Fibroblast of mammary gland (primary cell): ENCODE measurements around the gene PTGES.
"Not testable (repeated sequence)": the region's sequence is repeated elsewhere in the genome, so short reads cannot be mapped to it uniquely, and the experiment has no call there.

ENCODE experiments used
- DNase-seq: peaks from one replicate; pipeline ENCODE4 v3.0.0-alpha.2; 2010; ENCODE audit warnings: low read depth
- H3K4me3 ChIP-seq: 2 replicates; pipeline ENCODE4 v1.5.1; 2011; ENCODE audit warnings: low read depth, mild to moderate bottlenecking, low read length, moderate library complexity; ENCODE audit not compliant: control insufficient read depth
- CTCF ChIP-seq: conservative IDR thresholded peaks from 2 replicates; pipeline ENCODE4 v1.5.1; 2011; ENCODE audit warnings: low read depth, low read length, inconsistent platforms; ENCODE audit not compliant: control insufficient read depth, insufficient read depth

The PTGES gene

GRCh38 chr9:129776938-129777768 lies 24.3 kb upstream of the PTGES start:
- peak overlapping the region; percentile 4 for H3K4me3 ChIP-seq
- peak; percentile 100 for DNase-seq
- no peak for TF ChIP-seq CTCF

GRCh38 chr9:129776566-129776937 lies 23.7 kb upstream of the PTGES start:
- H3K4me3 ChIP-seq: peak overlapping the region; percentile 4
- TF ChIP-seq CTCF: no peak
- peak; percentile 79 for DNase-seq

- not testable (repeated sequence) for DNase-seq, H3K4me3 ChIP-seq
Observed at GRCh38 chr9:129776096-129776495, 23.3 kb upstream of the PTGES start.

- TF ChIP-seq CTCF: no peak
- no peak for DNase-seq
- H3K4me3 ChIP-seq: no peak overlapping the region
Observed at GRCh38 chr9:129775448-129775798, 22.6 kb upstream of the PTGES start.

- DNase-seq: no peak
- no peak overlapping the region for H3K4me3 ChIP-seq
- TF ChIP-seq CTCF: no peak
Observed at GRCh38 chr9:129774791-129775447, 22.1 kb upstream of the PTGES start.

- DNase-seq: peak; percentile 97
- TF ChIP-seq CTCF: no peak
- H3K4me3 ChIP-seq: no peak overlapping the region
Observed at GRCh38 chr9:129773262-129774048, 20.6 kb upstream of the PTGES start.

GRCh38 chr9:129770741-129771140 lies 17.9 kb upstream of the PTGES start:
- no peak for TF ChIP-seq CTCF
- H3K4me3 ChIP-seq: no peak overlapping the region
- no peak for DNase-seq
